Breast epithelium (tissue), 4 donors: ENCODE measurements around the gene WWOX. TPM values are rescaled to one million over a fixed set of nuclear protein-coding genes. Genes with fewer than 3 reads are reported as not detected.

Experiments
- DNase-seq, 2 donors: peaks; one replicate each; pipeline ENCODE4 v3.0.0-alpha.2; 2019; ENCODE audit warnings: low spot score in 2 of 2
- H3K27ac ChIP-seq, 2 donors: fragments of 200-600 bp; sonication (generic) in 1 of 2; one replicate each; pipeline ENCODE4 v1.5.1; 2016 to 2019; ENCODE audit warnings: mild to moderate bottlenecking in 1 of 2
- H3K27me3 ChIP-seq, 2 donors: fragments of 200-600 bp; sonication (generic) in 1 of 2; one replicate each; pipeline versions ENCODE4 v1.5.1 to v1.6.0; 2017 to 2019; ENCODE audit warnings: control low read depth in 1 of 2, mild to moderate bottlenecking in 1 of 2
- H3K36me3 ChIP-seq: fragments of 200-600 bp; one replicate; pipeline ENCODE4 v1.5.1; 2019
- H3K4me1 ChIP-seq, 2 donors: fragments of 200-600 bp; sonication (generic); one replicate each; pipeline ENCODE4 v1.5.1; 2016 to 2019; ENCODE audit warnings: control low read depth in 1 of 2
- H3K4me3 ChIP-seq, 3 donors: fragments of 200-600 bp; sonication (generic); 1 replicate in 2 of 3; 2 replicates in 1 of 3; pipeline ENCODE4 v1.5.1; 2016 to 2019; ENCODE audit warnings: mild to moderate bottlenecking in 3 of 3, moderate library complexity in 2 of 3
- H3K9me3 ChIP-seq, 2 donors: fragments of 200-600 bp; sonication (generic) in 1 of 2; one replicate each; pipeline ENCODE4 v1.5.1; 2016 to 2019; ENCODE audit warnings: control low read depth in 1 of 2
- CTCF ChIP-seq, 3 donors: fragments of 450-650 bp; IDR thresholded peaks; one replicate each; pipeline ENCODE4 v1.5.1; 2016 to 2017; ENCODE audit warnings: antibody characterized with exemption in 3 of 3, mild to moderate bottlenecking in 3 of 3, moderate library complexity in 3 of 3
- POLR2A ChIP-seq: fragments of 450-650 bp; IDR thresholded peaks from one replicate; pipeline ENCODE4 v1.6.1; 2016; ENCODE audit warnings: antibody characterized with exemption, mild to moderate bottlenecking, moderate library complexity
- POLR2AphosphoS5 ChIP-seq, 3 donors: sonication (generic); formaldehyde crosslinking; IDR thresholded peaks; one replicate each; pipeline ENCODE4 v1.6.1; 2017; ENCODE audit warnings: antibody characterized with exemption in 3 of 3
- intact Hi-C: fragments of 100-400 bp; cut with DNase I; formaldehyde crosslinking; loops from one replicate; pipeline ENCODE4 v1.15.1; 2023; ENCODE audit warnings: low total_unique reads
- total RNA-seq, 3 donors: library from RNA; depleted of rRNA; stranded (reverse); fragments of >200 nt; gene quantifications; one replicate each; pipeline ENCODE4 v1.1.0, GENCODE V29; 2016

The WWOX gene
- total RNA-seq, 3 donors from 2014 or later, result 42.9 to 73.6 (median 43.4) TPM

GRCh38 chr16:78560997-78561396 lies 461.5 kb downstream of the WWOX start:
- no peaks in the 10 kb centered on the region for H3K27me3 ChIP-seq
- no peak overlapping the region for H3K4me3 ChIP-seq
- no peaks in the 10 kb centered on the region for H3K36me3 ChIP-seq
- no peak for TF ChIP-seq POLR2A
- TF ChIP-seq POLR2AphosphoS5 (IDR thresholded peaks at IDR 0.05), result no peak
- no peak for TF ChIP-seq CTCF (IDR thresholded peaks at IDR 0.05)
- no peak for DNase-seq
- no peak overlapping the region for H3K27ac ChIP-seq
- no peaks in the 10 kb centered on the region for H3K9me3 ChIP-seq
- intact Hi-C loops, result no loop called here
- no peaks in the 10 kb centered on the region for H3K4me1 ChIP-seq

- H3K27me3 ChIP-seq, result no peaks in the 10 kb centered on the region
- intact Hi-C loops, result no loop called here
- no peaks in the 10 kb centered on the region for H3K9me3 ChIP-seq
- H3K4me1 ChIP-seq, result no peaks in the 10 kb centered on the region
- no peak for TF ChIP-seq POLR2A
- TF ChIP-seq CTCF (IDR thresholded peaks at IDR 0.05), result no peak
- TF ChIP-seq POLR2AphosphoS5 (IDR thresholded peaks at IDR 0.05), result no peak
- no peak overlapping the region for H3K4me3 ChIP-seq
- H3K27ac ChIP-seq, result no peak overlapping the region
- no peaks in the 10 kb centered on the region for H3K36me3 ChIP-seq
- no peak for DNase-seq
These were observed 462.7 kb downstream of the WWOX start for GRCh38 chr16:78562111-78562510.

GRCh38 chr16:78562650-78563049 lies 463.2 kb downstream of the WWOX start:
- no peaks in the 10 kb centered on the region for H3K27me3 ChIP-seq
- H3K9me3 ChIP-seq, result no peaks in the 10 kb centered on the region
- H3K4me3 ChIP-seq, result no peak overlapping the region
- intact Hi-C loops, result no loop called here
- no peaks in the 10 kb centered on the region for H3K4me1 ChIP-seq
- TF ChIP-seq CTCF (IDR thresholded peaks at IDR 0.05) (no peak), POLR2A (no peak), POLR2AphosphoS5 (IDR thresholded peaks at IDR 0.05) (no peak)
- DNase-seq, result no peak
- H3K36me3 ChIP-seq, result no peaks in the 10 kb centered on the region
- H3K27ac ChIP-seq, result no peak overlapping the region

- TF ChIP-seq POLR2A, result no peak
- H3K36me3 ChIP-seq, result no peaks in the 10 kb centered on the region
- H3K27me3 ChIP-seq, result no peaks in the 10 kb centered on the region
- no peak overlapping the region for H3K27ac ChIP-seq
- H3K4me1 ChIP-seq, result no peaks in the 10 kb centered on the region
- H3K4me3 ChIP-seq, result no peak overlapping the region
- intact Hi-C loops, result no loop called here
- H3K9me3 ChIP-seq, result no peaks in the 10 kb centered on the region
- no peak for DNase-seq
These were observed 464.5 kb downstream of the WWOX start for GRCh38 chr16:78563905-78564304.

- Histone ChIP-seq H3K27me3 (no peaks in the 10 kb centered on the region), H3K4me1 (no peaks in the 10 kb centered on the region), H3K4me3 (no peak overlapping the region), H3K27ac (no peak overlapping the region), H3K36me3 (no peaks in the 10 kb centered on the region), H3K9me3 (no peaks in the 10 kb centered on the region)
- DNase-seq, result no peak
- TF ChIP-seq POLR2A (no peak), POLR2AphosphoS5 (IDR thresholded peaks at IDR 0.05) (no peak), CTCF (IDR thresholded peaks at IDR 0.05) (no peak)
- intact Hi-C loops, result no loop called here
These were observed 467.1 kb downstream of the WWOX start for GRCh38 chr16:78566397-78567073.
